ENCODE results near the gene SPARC. TPM values are rescaled to one million over a fixed set of nuclear protein-coding genes. Genes with fewer than 3 reads are reported as not detected.

Gene SPARC
- total and polyA plus RNA-seq, 2 experiments from 2014 or later: 6,520 to 20,092 TPM

DNA sequence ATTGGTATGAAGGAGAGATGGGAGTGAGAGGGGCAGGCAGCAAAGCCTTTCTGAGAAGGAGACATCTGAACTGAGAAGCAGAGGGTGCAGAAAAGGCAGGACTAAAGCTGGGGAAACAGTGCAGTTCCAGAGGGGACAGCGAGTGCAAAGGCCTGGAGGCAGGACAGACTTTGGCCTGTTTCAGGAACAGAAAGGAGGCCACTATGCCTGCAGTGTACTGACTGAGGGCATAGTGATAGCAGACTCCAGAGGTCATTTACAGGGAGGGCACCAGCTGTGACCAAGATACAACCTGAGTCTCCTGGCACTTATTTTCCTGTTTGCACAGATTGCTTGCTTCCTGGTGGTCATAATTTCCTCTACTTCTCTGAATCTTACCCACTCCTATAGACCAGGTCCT is 29.6 kb downstream of the SPARC start:
- Histone ChIP-seq H3F3A (ENCODE audit: insufficient read depth) (peaks cover 44% of the 10 kb centered on the region), H3K79me2 (ENCODE audit: insufficient read depth) (no peaks in the 10 kb centered on the region), H2AFZ (no peak overlapping the region), H3K4me2 (ENCODE audit: unreplicated experiment) (no peak overlapping the region), H4K20me1 (ENCODE audit: insufficient read depth) (no peaks in the 10 kb centered on the region), H3K36me3 (ENCODE audit: low read depth) (peaks cover 7% of the 10 kb centered on the region), H3K9me2 (ENCODE audit: insufficient read depth) (no peaks in the 10 kb centered on the region), H3K27me3 (replicated peaks; ENCODE audit: insufficient read depth) (no peaks in the 10 kb centered on the region), H3K9me3 (ENCODE audit: low read depth) (no peaks in the 10 kb centered on the region), H3K9ac (no peak overlapping the region), H3K4me3 (no peak overlapping the region), H3K27ac (no peak overlapping the region), H3K4me1 (ENCODE audit: insufficient read depth) (peaks cover 29% of the 10 kb centered on the region)
- WGBS, 2 experiments (ENCODE audit: low coverage in 1 of 2, low lambda C conversion rate in 2 of 2, missing lambda C conversion rate in 2 of 2): 67 to 83% methylated on average over 1 of the region's 1 CpG
- in situ Hi-C loops (cut with MboI): loop anchor here (10.0 kb wide), 1 partner anchor 152 kb away; no protein-coding TSS in a partner anchor
- TF ChIP-seq EZH2 (IDR thresholded peaks at IDR 0.05; ENCODE audit: insufficient read depth, poor library complexity, severe bottlenecking) (no peak), EZH2phosphoT487 (IDR thresholded peaks at IDR 0.05; ENCODE audit: insufficient read depth, low read depth) (no peak)
- no peak for DNase-seq

DNA sequence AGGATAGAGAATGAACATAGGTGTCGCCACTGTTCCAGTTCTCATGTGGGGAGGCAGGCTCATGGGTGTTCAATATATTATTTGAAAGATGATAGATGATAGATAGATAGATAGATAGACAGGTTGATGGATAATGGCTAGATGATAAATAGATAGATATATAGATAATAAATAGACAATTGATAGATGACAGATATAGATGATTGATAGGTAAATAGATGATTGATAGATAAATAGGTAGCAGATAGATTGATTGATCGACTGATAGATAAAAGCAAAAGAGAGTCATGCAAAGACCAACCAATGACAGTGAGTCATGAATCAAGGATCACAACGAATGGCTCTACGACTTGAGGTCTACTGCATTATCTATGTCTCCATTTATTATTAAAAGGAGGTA is 30.4 kb downstream of the SPARC start:
- Histone ChIP-seq H3K9ac (no peak overlapping the region), H4K20me1 (ENCODE audit: insufficient read depth) (no peaks in the 10 kb centered on the region), H3F3A (ENCODE audit: insufficient read depth) (peaks cover 36% of the 10 kb centered on the region), H3K27me3 (replicated peaks; ENCODE audit: insufficient read depth) (no peaks in the 10 kb centered on the region), H3K27ac (no peak overlapping the region), H3K79me2 (ENCODE audit: insufficient read depth) (no peaks in the 10 kb centered on the region), H3K9me3 (ENCODE audit: low read depth) (no peaks in the 10 kb centered on the region), H3K9me2 (ENCODE audit: insufficient read depth) (no peaks in the 10 kb centered on the region), H3K36me3 (ENCODE audit: low read depth) (no peaks in the 10 kb centered on the region), H3K4me2 (ENCODE audit: unreplicated experiment) (no peak overlapping the region), H2AFZ (no peak overlapping the region), H3K4me1 (ENCODE audit: insufficient read depth) (peaks cover 21% of the 10 kb centered on the region), H3K4me3 (no peak overlapping the region)
- in situ Hi-C loops (cut with MboI): loop anchor here (10.0 kb wide), 1 partner anchor 152 kb away; no protein-coding TSS in a partner anchor
- no peak for TF ChIP-seq EZH2 (IDR thresholded peaks at IDR 0.05; ENCODE audit: insufficient read depth, poor library complexity, severe bottlenecking)
- no peak for TF ChIP-seq EZH2phosphoT487 (IDR thresholded peaks at IDR 0.05; ENCODE audit: insufficient read depth, low read depth)
- no peak for DNase-seq
- WGBS, 2 experiments (ENCODE audit: low coverage in 1 of 2, low lambda C conversion rate in 2 of 2, missing lambda C conversion rate in 2 of 2): 90 to 96% methylated on average over 4 of the region's 4 CpGs

DNA sequence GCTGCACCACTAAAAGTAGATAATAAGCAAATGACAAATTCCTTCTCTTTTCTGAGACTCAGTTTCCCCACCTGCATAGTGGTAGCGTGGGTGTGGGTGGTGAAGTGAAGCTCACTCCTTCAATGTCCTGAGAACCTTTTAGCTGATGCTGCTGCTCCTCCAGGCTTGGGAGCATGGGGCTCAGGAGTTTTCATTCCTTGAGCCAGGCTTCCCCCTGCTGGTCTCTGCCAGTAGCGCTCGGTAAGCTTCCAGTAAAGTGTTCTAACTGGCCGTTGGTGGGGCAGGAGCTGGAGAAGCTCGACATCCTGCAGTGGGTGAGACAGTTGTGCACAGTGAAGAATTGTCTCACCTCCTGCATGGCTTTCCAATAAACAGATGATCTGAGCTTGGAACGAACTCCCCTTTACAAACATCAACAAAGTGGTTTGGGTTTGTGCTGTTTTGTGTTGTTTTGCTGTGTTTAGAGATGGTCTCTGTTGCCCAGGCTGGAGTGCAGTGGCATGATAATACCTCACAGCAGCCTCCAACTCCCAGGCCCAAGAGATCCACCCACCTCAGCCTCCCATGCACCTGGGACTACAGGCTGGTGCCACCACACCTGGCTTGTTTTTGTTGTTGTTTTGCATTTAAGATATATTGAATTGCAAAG is 34.6 kb downstream of the SPARC start:
- in situ Hi-C loops (cut with MboI): loop anchor here (10.0 kb wide), 1 partner anchor 147 kb away; no protein-coding TSS in a partner anchor
- WGBS, 2 experiments (ENCODE audit: low coverage in 1 of 2, low lambda C conversion rate in 2 of 2, missing lambda C conversion rate in 2 of 2): 2 to 4% methylated on average over 4 to 6 of the region's 6 CpGs
- Histone ChIP-seq H3K9me3 (ENCODE audit: low read depth) (no peaks in the 10 kb centered on the region), H3F3A (ENCODE audit: insufficient read depth) (no peaks in the 10 kb centered on the region), H3K4me2 (ENCODE audit: unreplicated experiment) (no peak overlapping the region), H3K36me3 (ENCODE audit: low read depth) (no peaks in the 10 kb centered on the region), H3K4me1 (ENCODE audit: insufficient read depth) (no peaks in the 10 kb centered on the region), H3K79me2 (ENCODE audit: insufficient read depth) (no peaks in the 10 kb centered on the region), H4K20me1 (ENCODE audit: insufficient read depth) (no peaks in the 10 kb centered on the region), H3K4me3 (no peak overlapping the region), H3K9ac (no peak overlapping the region), H3K27me3 (replicated peaks; ENCODE audit: insufficient read depth) (no peaks in the 10 kb centered on the region), H3K9me2 (ENCODE audit: insufficient read depth) (no peaks in the 10 kb centered on the region), H2AFZ (no peak overlapping the region), H3K27ac (no peak overlapping the region)
- no peak for TF ChIP-seq EZH2phosphoT487 (IDR thresholded peaks at IDR 0.05; ENCODE audit: insufficient read depth, low read depth)
- TF ChIP-seq EZH2 (IDR thresholded peaks at IDR 0.05; ENCODE audit: insufficient read depth, poor library complexity, severe bottlenecking): no peak
- peak; percentile 91 for DNase-seq

DNA sequence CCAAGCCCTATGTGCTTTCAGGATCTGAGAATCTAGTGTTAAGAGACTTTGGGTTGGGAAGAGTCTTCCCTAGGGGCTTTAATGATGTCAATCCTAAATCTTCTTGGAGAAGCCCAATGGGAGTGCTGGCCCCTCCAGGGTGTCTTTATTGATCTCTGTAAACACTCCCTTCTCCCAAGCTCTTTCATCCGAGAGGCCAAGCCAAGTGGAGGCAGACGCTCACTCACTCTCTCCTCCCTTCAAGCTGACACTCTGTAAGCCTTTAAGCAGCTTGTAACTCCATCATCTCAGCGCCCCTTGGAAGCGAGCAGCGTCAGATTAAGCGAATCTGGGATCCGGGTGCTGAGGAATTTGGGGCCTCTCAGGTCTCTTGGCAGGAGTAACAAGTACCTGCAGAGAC is 37.7 kb downstream of the SPARC start:
- Histone ChIP-seq H3K79me2 (ENCODE audit: insufficient read depth) (no peaks in the 10 kb centered on the region), H3K27ac (no peak overlapping the region), H3K9ac (no peak overlapping the region), H4K20me1 (ENCODE audit: insufficient read depth) (no peaks in the 10 kb centered on the region), H3K4me2 (ENCODE audit: unreplicated experiment) (no peak overlapping the region), H2AFZ (no peak overlapping the region), H3K9me3 (ENCODE audit: low read depth) (no peaks in the 10 kb centered on the region), H3K4me1 (ENCODE audit: insufficient read depth) (no peaks in the 10 kb centered on the region), H3K36me3 (ENCODE audit: low read depth) (no peaks in the 10 kb centered on the region), H3F3A (ENCODE audit: insufficient read depth) (no peaks in the 10 kb centered on the region), H3K9me2 (ENCODE audit: insufficient read depth) (no peaks in the 10 kb centered on the region), H3K4me3 (no peak overlapping the region), H3K27me3 (replicated peaks; ENCODE audit: insufficient read depth) (no peaks in the 10 kb centered on the region)
- in situ Hi-C loops (cut with MboI): loop anchor here (10.0 to 25.0 kb wide), 3 partner anchors 114 to 838 kb away; partner anchors contain the start of gene SLC36A1
- TF ChIP-seq EZH2 (IDR thresholded peaks at IDR 0.05; ENCODE audit: insufficient read depth, poor library complexity, severe bottlenecking) (no peak), EZH2phosphoT487 (IDR thresholded peaks at IDR 0.05; ENCODE audit: insufficient read depth, low read depth) (no peak)
- no peak for DNase-seq
- 59 to 67% methylated on average over 7 of the region's 7 CpGs for WGBS, 2 experiments (ENCODE audit: low coverage in 1 of 2, low lambda C conversion rate in 2 of 2, missing lambda C conversion rate in 2 of 2)

All from GM23248 (cell line).